Hepatocyte (in vitro differentiated cells): Measurements from ENCODE around the gene SPIRE1. TPM values are rescaled to one million over a fixed set of nuclear protein-coding genes. Genes with fewer than 3 reads are reported as not detected.

Experiments
- DNase-seq: peaks from one replicate; pipeline ENCODE4 v3.0.0-alpha.2; 2016; ENCODE audit warnings: low spot score
- H2AFZ ChIP-seq: fragments of 200-600 bp; sonication (generic); 2 replicates; pipeline ENCODE4 v1.6.0; 2016; ENCODE audit warnings: antibody characterized with exemption, mild to moderate bottlenecking
- H3K27ac ChIP-seq: fragments of 200-600 bp; sonication (generic); 2 replicates; pipeline ENCODE4 v1.5.1; 2016; ENCODE audit warnings: mild to moderate bottlenecking
- H3K27me3 ChIP-seq: fragments of 200-600 bp; sonication (generic); 2 replicates; pipeline ENCODE4 v1.6.1; 2016
- H3K36me3 ChIP-seq: fragments of 200-600 bp; sonication (generic); replicated peaks from 2 replicates; pipeline ENCODE4 v1.5.1; 2016; ENCODE audit warnings: low read depth; ENCODE audit not compliant: insufficient read depth
- H3K4me1 ChIP-seq: fragments of 200-600 bp; sonication (generic); 2 replicates; pipeline ENCODE4 v1.5.1; 2016; ENCODE audit warnings: mild to moderate bottlenecking, moderate library complexity; ENCODE audit not compliant: insufficient read depth
- H3K4me2 ChIP-seq: fragments of 200-600 bp; sonication (generic); 2 replicates; pipeline ENCODE4 v1.6.0; 2016
- H3K4me3 ChIP-seq: fragments of 200-600 bp; sonication (generic); 2 replicates; pipeline ENCODE4 v1.5.1; 2016; ENCODE audit warnings: mild to moderate bottlenecking
- H3K79me2 ChIP-seq: fragments of 200-600 bp; sonication (generic); 2 replicates; pipeline ENCODE4 v1.6.0; 2017; ENCODE audit warnings: mild to moderate bottlenecking
- H3K9me2 ChIP-seq: fragments of 200-600 bp; sonication (generic); replicated peaks from 2 replicates; pipeline ENCODE4 v1.6.0; 2017; ENCODE audit warnings: mild to moderate bottlenecking; ENCODE audit not compliant: insufficient read depth
- H3K9me3 ChIP-seq: fragments of 200-600 bp; sonication (generic); 2 replicates; pipeline ENCODE4 v1.5.1; 2016; ENCODE audit warnings: low read depth, mild to moderate bottlenecking
- H4K20me1 ChIP-seq: fragments of 200-600 bp; sonication (generic); 2 replicates; pipeline ENCODE4 v1.6.0; 2016; ENCODE audit warnings: mild to moderate bottlenecking; ENCODE audit not compliant: insufficient read depth, poor library complexity, severe bottlenecking
- CTCF ChIP-seq: fragments of 200-600 bp; sonication (generic); IDR thresholded peaks from 2 replicates; pipeline ENCODE4 v1.5.1; 2016; ENCODE audit warnings: antibody characterized with exemption, mild to moderate bottlenecking; ENCODE audit not compliant: poor library complexity
- EZH2 ChIP-seq: fragments of 200-600 bp; sonication (generic); IDR thresholded peaks from 2 replicates; pipeline ENCODE4 v1.6.1; 2016; ENCODE audit warnings: antibody characterized with exemption, mild to moderate bottlenecking, borderline replicate concordance
- EZH2phosphoT487 ChIP-seq: fragments of 200-600 bp; sonication (generic); IDR thresholded peaks from one replicate; pipeline ENCODE4 v1.6.1; 2018; ENCODE audit warnings: antibody characterized with exemption, mild to moderate bottlenecking, low read depth, moderate library complexity; ENCODE audit not compliant: unreplicated experiment, severe bottlenecking
- WGBS: methylation state at CpG from one replicate; pipeline ENCODE4 v1.1.6; 2016; ENCODE audit warnings: low lambda C conversion rate; ENCODE audit errors: missing lambda C conversion rate; 5-methylcytosine and 5-hydroxymethylcytosine counted together
- polyA plus RNA-seq: library from polyadenylated mRNA; unstranded; fragments of >200 nt; fragmentation: Nextera tagmentation; extraction: Ambion mirVana; gene quantifications from 2 replicates; pipeline ENCODE4 v1.2.1, GENCODE V29; 2016
- total RNA-seq: library from RNA; depleted of rRNA; stranded (reverse); fragments of >200 nt; gene quantifications from 2 replicates; pipeline ENCODE4 v1.2.3, GENCODE V29; 2014

SPIRE1 gene
- total and polyA plus RNA-seq, 2 experiments from 2014 or later, result 13.1 to 18.9 TPM

- Histone ChIP-seq H3K79me2 (peaks cover 28% of the 10 kb centered on the region), H3K9me3 (peaks cover 4% of the 10 kb centered on the region), H3K4me2 (no peak overlapping the region), H3K27me3 (no peaks in the 10 kb centered on the region), H3K4me3 (no peak overlapping the region), H4K20me1 (no peaks in the 10 kb centered on the region), H2AFZ (no peak overlapping the region), H3K9me2 (no peaks in the 10 kb centered on the region), H3K36me3 (no peaks in the 10 kb centered on the region), H3K27ac (no peak overlapping the region), H3K4me1 (no peaks in the 10 kb centered on the region)
- TF ChIP-seq EZH2 (no peak), CTCF (no peak), EZH2phosphoT487 (no peak)
- WGBS, result 98% methylated on average over 16 of the region's 24 CpGs
- DNase-seq, result no peak
Measured at GRCh38 chr18:12559319-12559718, 98.6 kb downstream of the SPIRE1 start.

- Histone ChIP-seq H3K79me2 (peaks cover 22% of the 10 kb centered on the region), H4K20me1 (no peaks in the 10 kb centered on the region), H3K27ac (no peak overlapping the region), H2AFZ (no peak overlapping the region), H3K27me3 (no peaks in the 10 kb centered on the region), H3K4me1 (no peaks in the 10 kb centered on the region), H3K4me3 (no peak overlapping the region), H3K9me2 (no peaks in the 10 kb centered on the region), H3K36me3 (no peaks in the 10 kb centered on the region), H3K4me2 (no peak overlapping the region), H3K9me3 (peaks cover 4% of the 10 kb centered on the region)
- 99% methylated on average over 28 of the region's 30 CpGs for WGBS
- TF ChIP-seq EZH2 (no peak), EZH2phosphoT487 (no peak), CTCF (no peak)
- DNase-seq, result no peak
Measured at GRCh38 chr18:12556946-12557806, 100.7 kb downstream of the SPIRE1 start.

GRCh38 chr18:12554796-12555388 lies 103.0 kb downstream of the SPIRE1 start:
- Histone ChIP-seq H3K79me2 (peaks cover 26% of the 10 kb centered on the region), H3K9me2 (no peaks in the 10 kb centered on the region)
- no peak for DNase-seq

More at GRCh38 chr18:12554796-12555388, 103.0 kb downstream of the SPIRE1 start:
- Histone ChIP-seq H2AFZ (no peak overlapping the region), H3K4me3 (no peak overlapping the region), H3K27me3 (no peaks in the 10 kb centered on the region), H4K20me1 (no peaks in the 10 kb centered on the region), H3K4me2 (no peak overlapping the region), H3K27ac (no peak overlapping the region), H3K36me3 (no peaks in the 10 kb centered on the region), H3K4me1 (no peaks in the 10 kb centered on the region), H3K9me3 (peaks cover 3% of the 10 kb centered on the region)
- no peak for TF ChIP-seq CTCF
- no peak for TF ChIP-seq EZH2phosphoT487
- no peak for TF ChIP-seq EZH2
- 97% methylated on average over 2 of the region's 2 CpGs for WGBS
